WTC11 (cell line): ENCODE measurements around the gene OTUD7B.

Source experiments
- CREB1 ChIP-seq: sonication (generic); formaldehyde crosslinking; IDR thresholded peaks from 2 replicates; pipeline ENCODE4 v1.8.0; 2023; ENCODE audit warnings: mild to moderate bottlenecking, missing genetic modification reagents
- ESRRA ChIP-seq: sonication (generic); formaldehyde crosslinking; IDR thresholded peaks from 2 replicates; pipeline ENCODE4 v1.8.1; 2022; ENCODE audit warnings: mild to moderate bottlenecking, missing genetic modification reagents, borderline replicate concordance
- FOXJ3 ChIP-seq: sonication (generic); formaldehyde crosslinking; IDR thresholded peaks from 2 replicates; pipeline ENCODE4 v1.9.0; 2021; ENCODE audit warnings: missing genetic modification reagents, mild to moderate bottlenecking, borderline replicate concordance
- TF ChIP-seq, protein P1 (sequence below): fragments of 200-600 bp; IDR thresholded peaks from 2 replicates; pipeline ENCODE4 v1.8.0; 2022; ENCODE audit warnings: antibody characterized with exemption
- TF ChIP-seq, protein P2 (sequence below): sonication (generic); formaldehyde crosslinking; IDR thresholded peaks from 2 replicates; pipeline ENCODE4 v1.8.0; 2023; ENCODE audit warnings: missing genetic modification reagents, mild to moderate bottlenecking, borderline replicate concordance
- TF ChIP-seq, protein P3 (sequence below): sonication (generic); formaldehyde crosslinking; IDR thresholded peaks from 2 replicates; pipeline ENCODE4 v1.8.1; 2023; ENCODE audit warnings: mild to moderate bottlenecking, missing genetic modification reagents, moderate library complexity
- TF ChIP-seq, protein P4 (sequence below): sonication (generic); formaldehyde crosslinking; conservative IDR thresholded peaks from 2 replicates; pipeline ENCODE4 v1.8.1; 2022; ENCODE audit warnings: mild to moderate bottlenecking, missing genetic modification reagents
- TF ChIP-seq, protein P5 (sequence below): sonication (generic); formaldehyde crosslinking; IDR thresholded peaks from 2 replicates; pipeline ENCODE4 v1.8.1; 2022; ENCODE audit warnings: low read depth, mild to moderate bottlenecking, moderate library complexity, missing genetic modification reagents, borderline replicate concordance

DNA sequence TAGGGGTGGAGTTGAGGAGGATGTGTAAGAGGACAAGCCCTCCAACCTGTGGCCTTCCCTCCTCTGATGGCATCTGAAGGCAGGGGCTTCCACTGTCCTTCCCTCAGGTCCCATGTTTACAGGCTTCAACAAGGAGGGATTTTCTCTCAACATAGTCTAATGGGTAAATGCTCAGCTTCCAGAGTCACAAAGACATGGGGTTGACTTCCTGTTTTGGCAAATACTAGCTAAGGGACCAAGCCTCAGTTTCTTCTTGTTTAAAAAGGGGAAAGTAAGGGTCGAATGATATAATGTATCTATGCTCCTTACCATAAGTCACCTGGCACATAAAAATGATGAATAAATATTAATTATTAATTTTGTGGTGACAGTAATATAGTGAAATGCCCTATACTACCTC, 96.0 kb downstream of the OTUD7B start:
- TF ChIP-seq, protein P1, sequence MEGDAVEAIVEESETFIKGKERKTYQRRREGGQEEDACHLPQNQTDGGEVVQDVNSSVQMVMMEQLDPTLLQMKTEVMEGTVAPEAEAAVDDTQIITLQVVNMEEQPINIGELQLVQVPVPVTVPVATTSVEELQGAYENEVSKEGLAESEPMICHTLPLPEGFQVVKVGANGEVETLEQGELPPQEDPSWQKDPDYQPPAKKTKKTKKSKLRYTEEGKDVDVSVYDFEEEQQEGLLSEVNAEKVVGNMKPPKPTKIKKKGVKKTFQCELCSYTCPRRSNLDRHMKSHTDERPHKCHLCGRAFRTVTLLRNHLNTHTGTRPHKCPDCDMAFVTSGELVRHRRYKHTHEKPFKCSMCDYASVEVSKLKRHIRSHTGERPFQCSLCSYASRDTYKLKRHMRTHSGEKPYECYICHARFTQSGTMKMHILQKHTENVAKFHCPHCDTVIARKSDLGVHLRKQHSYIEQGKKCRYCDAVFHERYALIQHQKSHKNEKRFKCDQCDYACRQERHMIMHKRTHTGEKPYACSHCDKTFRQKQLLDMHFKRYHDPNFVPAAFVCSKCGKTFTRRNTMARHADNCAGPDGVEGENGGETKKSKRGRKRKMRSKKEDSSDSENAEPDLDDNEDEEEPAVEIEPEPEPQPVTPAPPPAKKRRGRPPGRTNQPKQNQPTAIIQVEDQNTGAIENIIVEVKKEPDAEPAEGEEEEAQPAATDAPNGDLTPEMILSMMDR: no peak
- TF ChIP-seq, protein P2, sequence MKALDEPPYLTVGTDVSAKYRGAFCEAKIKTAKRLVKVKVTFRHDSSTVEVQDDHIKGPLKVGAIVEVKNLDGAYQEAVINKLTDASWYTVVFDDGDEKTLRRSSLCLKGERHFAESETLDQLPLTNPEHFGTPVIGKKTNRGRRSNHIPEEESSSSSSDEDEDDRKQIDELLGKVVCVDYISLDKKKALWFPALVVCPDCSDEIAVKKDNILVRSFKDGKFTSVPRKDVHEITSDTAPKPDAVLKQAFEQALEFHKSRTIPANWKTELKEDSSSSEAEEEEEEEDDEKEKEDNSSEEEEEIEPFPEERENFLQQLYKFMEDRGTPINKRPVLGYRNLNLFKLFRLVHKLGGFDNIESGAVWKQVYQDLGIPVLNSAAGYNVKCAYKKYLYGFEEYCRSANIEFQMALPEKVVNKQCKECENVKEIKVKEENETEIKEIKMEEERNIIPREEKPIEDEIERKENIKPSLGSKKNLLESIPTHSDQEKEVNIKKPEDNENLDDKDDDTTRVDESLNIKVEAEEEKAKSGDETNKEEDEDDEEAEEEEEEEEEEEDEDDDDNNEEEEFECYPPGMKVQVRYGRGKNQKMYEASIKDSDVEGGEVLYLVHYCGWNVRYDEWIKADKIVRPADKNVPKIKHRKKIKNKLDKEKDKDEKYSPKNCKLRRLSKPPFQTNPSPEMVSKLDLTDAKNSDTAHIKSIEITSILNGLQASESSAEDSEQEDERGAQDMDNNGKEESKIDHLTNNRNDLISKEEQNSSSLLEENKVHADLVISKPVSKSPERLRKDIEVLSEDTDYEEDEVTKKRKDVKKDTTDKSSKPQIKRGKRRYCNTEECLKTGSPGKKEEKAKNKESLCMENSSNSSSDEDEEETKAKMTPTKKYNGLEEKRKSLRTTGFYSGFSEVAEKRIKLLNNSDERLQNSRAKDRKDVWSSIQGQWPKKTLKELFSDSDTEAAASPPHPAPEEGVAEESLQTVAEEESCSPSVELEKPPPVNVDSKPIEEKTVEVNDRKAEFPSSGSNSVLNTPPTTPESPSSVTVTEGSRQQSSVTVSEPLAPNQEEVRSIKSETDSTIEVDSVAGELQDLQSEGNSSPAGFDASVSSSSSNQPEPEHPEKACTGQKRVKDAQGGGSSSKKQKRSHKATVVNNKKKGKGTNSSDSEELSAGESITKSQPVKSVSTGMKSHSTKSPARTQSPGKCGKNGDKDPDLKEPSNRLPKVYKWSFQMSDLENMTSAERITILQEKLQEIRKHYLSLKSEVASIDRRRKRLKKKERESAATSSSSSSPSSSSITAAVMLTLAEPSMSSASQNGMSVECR (CRISPR knock-in tag): no peak
- TF ChIP-seq, protein P3, sequence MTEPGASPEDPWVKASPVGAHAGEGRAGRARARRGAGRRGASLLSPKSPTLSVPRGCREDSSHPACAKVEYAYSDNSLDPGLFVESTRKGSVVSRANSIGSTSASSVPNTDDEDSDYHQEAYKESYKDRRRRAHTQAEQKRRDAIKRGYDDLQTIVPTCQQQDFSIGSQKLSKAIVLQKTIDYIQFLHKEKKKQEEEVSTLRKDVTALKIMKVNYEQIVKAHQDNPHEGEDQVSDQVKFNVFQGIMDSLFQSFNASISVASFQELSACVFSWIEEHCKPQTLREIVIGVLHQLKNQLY: no peak
- TF ChIP-seq ESRRA (CRISPR knock-in tag): no peak
- TF ChIP-seq, protein P4, sequence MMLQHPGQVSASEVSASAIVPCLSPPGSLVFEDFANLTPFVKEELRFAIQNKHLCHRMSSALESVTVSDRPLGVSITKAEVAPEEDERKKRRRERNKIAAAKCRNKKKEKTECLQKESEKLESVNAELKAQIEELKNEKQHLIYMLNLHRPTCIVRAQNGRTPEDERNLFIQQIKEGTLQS (CRISPR knock-in tag): no peak
- TF ChIP-seq, protein P5, sequence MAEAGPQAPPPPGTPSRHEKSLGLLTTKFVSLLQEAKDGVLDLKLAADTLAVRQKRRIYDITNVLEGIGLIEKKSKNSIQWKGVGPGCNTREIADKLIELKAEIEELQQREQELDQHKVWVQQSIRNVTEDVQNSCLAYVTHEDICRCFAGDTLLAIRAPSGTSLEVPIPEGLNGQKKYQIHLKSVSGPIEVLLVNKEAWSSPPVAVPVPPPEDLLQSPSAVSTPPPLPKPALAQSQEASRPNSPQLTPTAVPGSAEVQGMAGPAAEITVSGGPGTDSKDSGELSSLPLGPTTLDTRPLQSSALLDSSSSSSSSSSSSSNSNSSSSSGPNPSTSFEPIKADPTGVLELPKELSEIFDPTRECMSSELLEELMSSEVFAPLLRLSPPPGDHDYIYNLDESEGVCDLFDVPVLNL (CRISPR knock-in tag): no peak
- no peak for TF ChIP-seq CREB1 (CRISPR knock-in tag)
- TF ChIP-seq FOXJ3 (CRISPR knock-in tag): no peak
